ENCODE data around the gene LATS1. TPM values are rescaled to one million over a fixed set of nuclear protein-coding genes. Genes with fewer than 3 reads are reported as not detected.

Gene LATS1
- total RNA-seq, 4 donors from 2014 or later: 29.2 to 54.5 (median 35.6) TPM

- 58 to 67% methylated on average over 1 of the region's 1 CpG for WGBS, 2 donors (ENCODE audit: low coverage in 1 of 2)
- Histone ChIP-seq H3K9me3 (no peaks in the 10 kb centered on the region), H3K4me1 (peaks cover 0 to 39% (median 0%) of the 10 kb centered on the region in 3 donors), H3K36me3 (peaks cover 0 to 1% of the 10 kb centered on the region in 2 donors), H3K27ac (no peak overlapping the region), H3K4me3 (no peak overlapping the region), H3K27me3 (no peaks in the 10 kb centered on the region)
- TF ChIP-seq POLR2AphosphoS5 (IDR thresholded peaks at IDR 0.05) (no peak), POLR2A (IDR thresholded peaks at IDR 0.05) (no peak), EP300 (IDR thresholded peaks at IDR 0.05) (no peak)
- TF ChIP-seq, protein P1, sequence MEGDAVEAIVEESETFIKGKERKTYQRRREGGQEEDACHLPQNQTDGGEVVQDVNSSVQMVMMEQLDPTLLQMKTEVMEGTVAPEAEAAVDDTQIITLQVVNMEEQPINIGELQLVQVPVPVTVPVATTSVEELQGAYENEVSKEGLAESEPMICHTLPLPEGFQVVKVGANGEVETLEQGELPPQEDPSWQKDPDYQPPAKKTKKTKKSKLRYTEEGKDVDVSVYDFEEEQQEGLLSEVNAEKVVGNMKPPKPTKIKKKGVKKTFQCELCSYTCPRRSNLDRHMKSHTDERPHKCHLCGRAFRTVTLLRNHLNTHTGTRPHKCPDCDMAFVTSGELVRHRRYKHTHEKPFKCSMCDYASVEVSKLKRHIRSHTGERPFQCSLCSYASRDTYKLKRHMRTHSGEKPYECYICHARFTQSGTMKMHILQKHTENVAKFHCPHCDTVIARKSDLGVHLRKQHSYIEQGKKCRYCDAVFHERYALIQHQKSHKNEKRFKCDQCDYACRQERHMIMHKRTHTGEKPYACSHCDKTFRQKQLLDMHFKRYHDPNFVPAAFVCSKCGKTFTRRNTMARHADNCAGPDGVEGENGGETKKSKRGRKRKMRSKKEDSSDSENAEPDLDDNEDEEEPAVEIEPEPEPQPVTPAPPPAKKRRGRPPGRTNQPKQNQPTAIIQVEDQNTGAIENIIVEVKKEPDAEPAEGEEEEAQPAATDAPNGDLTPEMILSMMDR (IDR thresholded peaks at IDR 0.05): no peak
- ATAC-seq: no peak
Observed at GRCh38 chr6:149642829-149643580, 74.9 kb downstream of the LATS1 start.

DNA sequence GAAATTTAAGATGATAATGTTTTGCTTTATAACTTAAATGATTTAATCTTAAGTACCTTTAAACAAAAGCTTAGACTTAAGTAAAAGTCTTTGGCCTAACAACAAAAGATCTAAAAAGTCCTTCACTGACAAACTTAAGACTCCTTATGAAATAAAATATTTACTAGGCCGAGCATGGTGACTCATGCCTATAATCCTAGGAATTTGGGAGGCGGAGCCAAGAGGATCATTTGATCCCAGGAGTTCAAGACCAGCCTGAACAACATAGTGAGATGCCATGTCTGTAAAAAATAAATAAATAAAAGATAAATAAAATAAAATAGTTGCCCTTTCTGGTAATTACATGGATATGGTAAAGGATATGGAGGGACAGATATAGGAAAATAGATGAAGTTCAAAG is 81.8 kb downstream of the LATS1 start:
- TF ChIP-seq POLR2A (IDR thresholded peaks at IDR 0.05) (no peak), EP300 (IDR thresholded peaks at IDR 0.05) (no peak), POLR2AphosphoS5 (IDR thresholded peaks at IDR 0.05) (no peak)
- TF ChIP-seq, protein P1 (IDR thresholded peaks at IDR 0.05): no peak
- H3K9me3 ChIP-seq: no peaks in the 10 kb centered on the region
- H3K4me1 ChIP-seq: peaks cover 0 to 15% (median 0%) of the 10 kb centered on the region in 3 donors
- H3K4me3 ChIP-seq: no peak overlapping the region
- no peak overlapping the region for H3K27ac ChIP-seq
- H3K27me3 ChIP-seq: no peaks in the 10 kb centered on the region
- ATAC-seq: no peak
- WGBS, 2 donors (ENCODE audit: low coverage in 1 of 2): 52 to 53% methylated on average over 2 of the region's 2 CpGs
- H3K36me3 ChIP-seq: peaks cover 0 to 43% of the 10 kb centered on the region in 2 donors

DNA sequence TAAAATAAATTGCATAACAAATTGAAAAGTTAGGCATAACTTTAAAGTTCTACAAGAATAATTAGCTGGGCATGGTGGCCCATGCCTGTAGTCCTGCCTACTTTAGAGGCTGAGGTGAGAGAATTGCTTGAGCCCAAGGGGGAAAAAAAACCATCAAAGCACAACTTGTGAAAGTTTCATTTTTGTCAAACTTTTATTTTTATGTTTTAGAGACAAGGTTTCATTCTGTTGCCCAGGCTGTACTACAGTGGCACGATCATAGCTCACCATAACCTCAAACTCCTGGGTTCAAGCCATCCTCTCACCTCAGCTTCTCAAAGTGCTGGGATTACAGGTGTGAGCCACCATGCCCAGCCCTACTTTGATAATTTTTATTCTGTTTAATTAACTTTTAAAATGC is 83.6 kb downstream of the LATS1 start:
- no peaks in the 10 kb centered on the region for H3K27me3 ChIP-seq
- H3K9me3 ChIP-seq: no peaks in the 10 kb centered on the region
- ATAC-seq: no peak
- WGBS, 2 donors (ENCODE audit: low coverage in 1 of 2): 80 to 100% methylated on average over 1 of the region's 1 CpG
- H3K36me3 ChIP-seq: peaks cover 0 to 58% of the 10 kb centered on the region in 2 donors
- no peak overlapping the region for H3K4me3 ChIP-seq
- peaks cover 0 to 5% (median 0%) of the 10 kb centered on the region in 3 donors for H3K4me1 ChIP-seq
- H3K27ac ChIP-seq: no peak overlapping the region
- TF ChIP-seq, protein P1 (IDR thresholded peaks at IDR 0.05): no peak
- TF ChIP-seq POLR2A (IDR thresholded peaks at IDR 0.05) (no peak), POLR2AphosphoS5 (IDR thresholded peaks at IDR 0.05) (no peak), EP300 (IDR thresholded peaks at IDR 0.05) (no peak)

DNA sequence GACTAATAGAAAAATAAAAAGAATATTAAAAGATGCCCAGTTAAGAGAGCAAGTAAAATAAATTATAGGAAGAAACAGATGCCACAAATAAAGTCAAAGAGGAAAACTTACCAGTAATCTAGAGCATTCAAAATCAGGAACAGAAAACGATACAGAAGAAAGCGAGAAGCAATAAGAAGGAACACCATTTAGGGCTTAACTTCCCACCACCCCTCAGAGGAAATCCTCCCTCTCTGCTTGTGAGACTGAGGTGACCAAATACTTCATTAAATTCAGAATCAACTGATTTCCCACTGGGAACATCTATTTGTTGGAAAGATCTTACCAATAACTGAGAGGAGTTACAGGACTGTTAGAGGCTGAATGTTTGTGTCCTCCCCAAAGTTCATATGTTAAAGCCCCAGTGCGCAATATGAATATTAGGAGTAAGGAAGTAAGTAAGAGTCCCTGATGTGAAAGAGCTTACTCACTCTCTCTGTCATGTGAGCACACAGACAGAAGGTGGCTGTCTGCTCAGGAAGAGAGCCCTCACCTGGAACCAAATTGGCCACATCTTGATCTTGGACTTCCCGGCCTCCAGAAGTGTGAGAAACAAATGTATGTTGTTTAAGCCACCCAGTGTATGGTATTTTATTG is 88.9 kb downstream of the LATS1 start:
- no peaks in the 10 kb centered on the region for H3K27me3 ChIP-seq
- peaks cover 0 to 58% of the 10 kb centered on the region in 2 donors for H3K36me3 ChIP-seq
- ATAC-seq: no peak
- no peak overlapping the region for H3K4me3 ChIP-seq
- 83 to 90% methylated on average over 2 to 4 of the region's 4 CpGs for WGBS, 2 donors (ENCODE audit: low coverage in 1 of 2)
- H3K27ac ChIP-seq: no peak overlapping the region
- no peaks in the 10 kb centered on the region for H3K9me3 ChIP-seq
- H3K4me1 ChIP-seq: no peaks in the 10 kb centered on the region
- no peak for TF ChIP-seq POLR2AphosphoS5 (IDR thresholded peaks at IDR 0.05)
- no peak for TF ChIP-seq EP300 (IDR thresholded peaks at IDR 0.05)
- TF ChIP-seq, protein P1 (IDR thresholded peaks at IDR 0.05): no peak
- TF ChIP-seq POLR2A (IDR thresholded peaks at IDR 0.05): no peak

GRCh38 chr6:149627672-149628071 is 90.2 kb downstream of the LATS1 start:
- peaks cover 0 to 69% of the 10 kb centered on the region in 2 donors for H3K36me3 ChIP-seq

More at GRCh38 chr6:149627672-149628071, 90.2 kb downstream of the LATS1 start:
- ATAC-seq: no peak
- no peaks in the 10 kb centered on the region for H3K27me3 ChIP-seq
- no peaks in the 10 kb centered on the region for H3K9me3 ChIP-seq
- H3K4me1 ChIP-seq: no peaks in the 10 kb centered on the region
- H3K27ac ChIP-seq: no peak overlapping the region
- H3K4me3 ChIP-seq: no peak overlapping the region
- TF ChIP-seq, protein P1 (IDR thresholded peaks at IDR 0.05): no peak
- no peak for TF ChIP-seq POLR2AphosphoS5 (IDR thresholded peaks at IDR 0.05)
- no peak for TF ChIP-seq POLR2A (IDR thresholded peaks at IDR 0.05)
- TF ChIP-seq EP300 (IDR thresholded peaks at IDR 0.05): no peak
